Measurements from ENCODE around the gene LIN54. TPM values are rescaled to one million over a fixed set of nuclear protein-coding genes. Genes with fewer than 3 reads are reported as not detected.

LIN54 gene
- total and polyA plus RNA-seq, 2 of the 4 experiments (the other 2 are of a cell fraction): 5.3 to 26.9 TPM

GRCh38 chr4:83040269-83040668, 29.6 kb upstream of the LIN54 start:
- in situ Hi-C loops (cut with MboI; ENCODE audit: low sequenced_read_pairs) (loop anchor here (25.0 kb wide), 1 partner anchor 603 kb away; the partner anchor contains the start of genes ENOPH1 and HNRNPDL), intact Hi-C loops (cut with micrococcal nuclease) (no loop called here), dilution Hi-C loops (cut with HindIII; ENCODE audit: low sequenced_read_pairs, unreplicated experiment) (no loop called here)
- Histone ChIP-seq H2BK5ac (ENCODE audit: low read depth, low read length, poor library complexity, severe bottlenecking) (no peak overlapping the region), H3K14ac (replicated peaks; ENCODE audit: low read depth, low read length) (no peak overlapping the region), H3K9me3 (ENCODE audit: control insufficient read depth, insufficient read depth, low read length) (no peaks in the 10 kb centered on the region), H4K5ac (ENCODE audit: low read depth, low read length) (no peak overlapping the region), H3K23ac (ENCODE audit: low read depth, low read length) (no peak overlapping the region), H3K4me1 (ENCODE audit: control insufficient read depth, insufficient read depth, low read length) (peaks cover 5% of the 10 kb centered on the region), H2AK9ac (replicated peaks; ENCODE audit: low read depth, low read length, poor library complexity) (no peak overlapping the region), H3K18ac (ENCODE audit: low read depth, low read length) (no peak overlapping the region), H3K9me1 (ENCODE audit: insufficient read depth, low read length) (peaks cover 8% of the 10 kb centered on the region; the same call in 1 of the 2 replicates), H3K36me3 (ENCODE audit: control insufficient read depth, insufficient read depth, low read length) (no peaks in the 10 kb centered on the region), H3K4me2 (ENCODE audit: low read depth, low read length) (no peak overlapping the region), H3K27me3 (ENCODE audit: control insufficient read depth, insufficient read depth, low read length) (no peaks in the 10 kb centered on the region), H3K9ac (ENCODE audit: low read depth, low read length) (no peak overlapping the region), H2AK5ac (ENCODE audit: low read depth, low read length) (no peak overlapping the region), H3K4me3 (ENCODE audit: insufficient read depth, low read depth, low read length) (no peak overlapping the region), H2BK15ac (ENCODE audit: low read depth, low read length) (no peak overlapping the region), H4K20me1 (ENCODE audit: insufficient read depth, low read length) (no peaks in the 10 kb centered on the region), H3K27ac (ENCODE audit: insufficient read depth, low read length) (no peak overlapping the region), H3K79me1 (ENCODE audit: low read depth in 1 of 2, low read length in 2 of 2) (peaks cover 18 to 53% of the 10 kb centered on the region in 2 experiments), H2AFZ (replicated peaks; ENCODE audit: low read length, poor library complexity) (no peak overlapping the region), H4K8ac (ENCODE audit: low read depth in 2 of 2, low read length in 2 of 2) (no peak overlapping the region), H2BK20ac (ENCODE audit: low read depth, low read length) (no peak overlapping the region), H3K4ac (ENCODE audit: low read depth, low read length) (no peak overlapping the region), H3K56ac (ENCODE audit: extremely low read depth, insufficient read depth, low read length) (no peak overlapping the region), H4K91ac (ENCODE audit: insufficient read depth, low read depth, low read length) (no peak overlapping the region), H2BK120ac (ENCODE audit: low read depth, low read length) (no peak overlapping the region)
- CTCF ChIA-PET: interaction anchor here (0.7 to 0.9 kb wide), 2 partner anchors 13 to 244 kb away, joined by 3 to 4 read pairs; no protein-coding TSS in a partner anchor
- POLR2A ChIA-PET (ENCODE audit: unreplicated experiment): no interaction called here
- no CpG with 5 or more reads among the region's 3 CpGs for WGBS, 2 experiments (ENCODE audit: extremely low coverage in 2 of 2, insufficient read length in 1 of 2)
- TF ChIP-seq RCOR1 (IDR thresholded peaks at IDR 0.05; ENCODE audit: insufficient replicate concordance, low read length) (no peak), RAD21 (IDR thresholded peaks at IDR 0.05; ENCODE audit: low read length) (no peak), USF2 (IDR thresholded peaks at IDR 0.05; ENCODE audit: low read depth, low read length) (no peak), NFE2L2 (IDR thresholded peaks at IDR 0.05; ENCODE audit: low read depth, low read length) (no peak), CEBPB (IDR thresholded peaks at IDR 0.05; ENCODE audit: low read depth, low read length) (no peak), POLR2A (IDR thresholded peaks at IDR 0.05; ENCODE audit: low read depth, low read length) (no peak), SMC3 (IDR thresholded peaks at IDR 0.05; ENCODE audit: low read depth, low read length) (no peak), FOS (IDR thresholded peaks at IDR 0.05; ENCODE audit: low read depth, low read length) (no peak), CHD1 (IDR thresholded peaks at IDR 0.05; ENCODE audit: low read depth, low read length) (no peak), MAZ (IDR thresholded peaks at IDR 0.05; ENCODE audit: borderline replicate concordance, low read depth, low read length) (no peak), MAFK (IDR thresholded peaks at IDR 0.05; ENCODE audit: low read depth, low read length) (no peak), ELK1 (IDR thresholded peaks at IDR 0.05; ENCODE audit: borderline replicate concordance, low read depth, low read length) (no peak), MXI1 (IDR thresholded peaks at IDR 0.05; ENCODE audit: borderline replicate concordance, low read depth, low read length) (no peak), RFX5 (IDR thresholded peaks at IDR 0.05; ENCODE audit: low read depth, low read length) (no peak), CTCF (conservative IDR thresholded peaks at IDR 0.05; ENCODE audit: low read depth, low read length) (no peak), BHLHE40 (IDR thresholded peaks at IDR 0.05; ENCODE audit: low read depth, low read length) (no peak)
- BruUV-seq (replicated peaks): no TSS peak
- DNase-seq (no peak), ATAC-seq (ENCODE audit: low read depth) (no peak)

All from IMR-90 (cell line).